IPS DF 6.9 (cell line): ENCODE measurements around the gene STARD8.

Experiments used
- DNase-seq: peaks from one replicate; pipeline ENCODE4 v3.0.0-alpha.2; 2013; ENCODE audit warnings: low read depth, low spot score
- H3K27ac ChIP-seq: one replicate; pipeline ENCODE4 v1.5.1; 2013; ENCODE audit warnings: low read length, control low read depth
- H3K27me3 ChIP-seq: 2 replicates; pipeline ENCODE4 v1.6.1; 2013; ENCODE audit warnings: mild to moderate bottlenecking, low read length; ENCODE audit not compliant: control insufficient read depth, insufficient read depth
- H3K36me3 ChIP-seq: 2 replicates; pipeline ENCODE4 v1.6.1; 2013; ENCODE audit warnings: low read length; ENCODE audit not compliant: control insufficient read depth, insufficient read depth
- H3K4me1 ChIP-seq: 2 replicates; pipeline ENCODE4 v1.6.1; 2013; ENCODE audit warnings: low read length; ENCODE audit not compliant: control insufficient read depth, insufficient read depth
- H3K4me3 ChIP-seq: 2 replicates; pipeline ENCODE4 v1.5.1; 2013; ENCODE audit warnings: mild to moderate bottlenecking, low read length
- H3K9me3 ChIP-seq: 2 replicates; pipeline ENCODE4 v1.6.1; 2013; ENCODE audit warnings: low read length, inconsistent platforms; ENCODE audit not compliant: control insufficient read depth, insufficient read depth
- WGBS: extraction: QIAGEN DNeasy Blood & Tissue Kit; methylation state at CpG from one replicate; pipeline ENCODE4 v1.1.7; 2013; ENCODE audit warnings: mixed read lengths, missing lambda C conversion rate; ENCODE audit not compliant: insufficient read length, insufficient coverage; 5-methylcytosine and 5-hydroxymethylcytosine counted together

STARD8 gene

GRCh38 chrX:68658530-68658929, 11.1 kb downstream of the STARD8 start:
- Histone ChIP-seq H3K4me3 (no peak overlapping the region), H3K4me1 (0 out of 2 replicates have a peak, but pooled peaks cover 2% of the 10 kb centered on the region), H3K36me3 (no peaks in the 10 kb centered on the region), H3K9me3 (no peaks in the 10 kb centered on the region), H3K27ac (no peak overlapping the region), H3K27me3 (no peaks in the 10 kb centered on the region)
- DNase-seq: no peak
- WGBS: no CpG with 5 or more reads among the region's 3 CpGs

GRCh38 chrX:68659385-68659784, 11.9 kb downstream of the STARD8 start:
- no peak overlapping the region for H3K4me3 ChIP-seq
- no peak overlapping the region for H3K27ac ChIP-seq
- DNase-seq: no peak
- WGBS: no CpG with 5 or more reads among the region's 5 CpGs
- H3K9me3 ChIP-seq: no peaks in the 10 kb centered on the region
- no peaks in the 10 kb centered on the region for H3K27me3 ChIP-seq
- H3K4me1 ChIP-seq: 0 out of 2 replicates have a peak, but pooled peaks cover 2% of the 10 kb centered on the region
- H3K36me3 ChIP-seq: no peaks in the 10 kb centered on the region

GRCh38 chrX:68659786-68660185, 12.3 kb downstream of the STARD8 start:
- Histone ChIP-seq H3K27ac (no peak overlapping the region), H3K4me1 (0 out of 2 replicates have a peak, but pooled peaks cover 2% of the 10 kb centered on the region), H3K36me3 (no peaks in the 10 kb centered on the region), H3K4me3 (no peak overlapping the region), H3K9me3 (no peaks in the 10 kb centered on the region), H3K27me3 (no peaks in the 10 kb centered on the region)
- no CpG with 5 or more reads among the region's 3 CpGs for WGBS
- DNase-seq: no peak

- H3K36me3 ChIP-seq: no peaks in the 10 kb centered on the region
- H3K27ac ChIP-seq: no peak overlapping the region
- no CpG with 5 or more reads among the region's 4 CpGs for whole genome bisulfite sequencing
- DNase-seq: no peak
- no peaks in the 10 kb centered on the region for H3K9me3 ChIP-seq
- H3K4me1 ChIP-seq: 0 out of 2 replicates have a peak, but pooled peaks cover 2% of the 10 kb centered on the region
- H3K4me3 ChIP-seq: no peak overlapping the region
- H3K27me3 ChIP-seq: no peaks in the 10 kb centered on the region
Observed at GRCh38 chrX:68660746-68661145, 13.3 kb downstream of the STARD8 start.

GRCh38 chrX:68665502-68665901, 18.0 kb downstream of the STARD8 start:
- no peak overlapping the region for H3K4me3 ChIP-seq
- no peaks in the 10 kb centered on the region for H3K27me3 ChIP-seq
- WGBS: no CpG with 5 or more reads among the region's 9 CpGs
- no peak overlapping the region for H3K27ac ChIP-seq
- H3K36me3 ChIP-seq: no peaks in the 10 kb centered on the region
- H3K4me1 ChIP-seq: no peaks in the 10 kb centered on the region
- no peaks in the 10 kb centered on the region for H3K9me3 ChIP-seq
- no peak for DNase-seq

GRCh38 chrX:68666580-68666979, 19.1 kb downstream of the STARD8 start:
- no CpG with 5 or more reads among the region's 5 CpGs for WGBS
- Histone ChIP-seq H3K36me3 (no peaks in the 10 kb centered on the region), H3K27ac (no peak overlapping the region), H3K9me3 (no peaks in the 10 kb centered on the region), H3K27me3 (no peaks in the 10 kb centered on the region), H3K4me1 (no peaks in the 10 kb centered on the region), H3K4me3 (no peak overlapping the region)
- no peak for DNase-seq

- WGBS: no CpG with 5 or more reads among the region's 10 CpGs
- no peak overlapping the region for H3K27ac ChIP-seq
- H3K36me3 ChIP-seq: no peaks in the 10 kb centered on the region
- no peaks in the 10 kb centered on the region for H3K9me3 ChIP-seq
- H3K4me3 ChIP-seq: no peak overlapping the region
- no peak for DNase-seq
- no peaks in the 10 kb centered on the region for H3K27me3 ChIP-seq
- peaks cover 1% of the 10 kb centered on the region; the same call in 1 of the 2 replicates for H3K4me1 ChIP-seq
Observed at GRCh38 chrX:68669094-68669860, 21.8 kb downstream of the STARD8 start.

- Histone ChIP-seq H3K27ac (no peak overlapping the region), H3K9me3 (no peaks in the 10 kb centered on the region), H3K36me3 (no peaks in the 10 kb centered on the region), H3K4me1 (peaks cover 1% of the 10 kb centered on the region; the same call in 1 of the 2 replicates), H3K27me3 (no peaks in the 10 kb centered on the region), H3K4me3 (no peak overlapping the region)
- WGBS: no CpG with 5 or more reads among the region's 3 CpGs
- DNase-seq: no peak
Observed at GRCh38 chrX:68669871-68670270, 22.4 kb downstream of the STARD8 start.

GRCh38 chrX:68671221-68671620, 23.8 kb downstream of the STARD8 start:
- Histone ChIP-seq H3K36me3 (no peaks in the 10 kb centered on the region), H3K27ac (no peak overlapping the region), H3K4me1 (peaks cover 1% of the 10 kb centered on the region; the same call in 1 of the 2 replicates), H3K27me3 (no peaks in the 10 kb centered on the region), H3K9me3 (no peaks in the 10 kb centered on the region), H3K4me3 (no peak overlapping the region)
- DNase-seq: no peak

GRCh38 chrX:68672581-68673318, 25.3 kb downstream of the STARD8 start:
- Histone ChIP-seq H3K36me3 (no peaks in the 10 kb centered on the region), H3K27ac (no peak overlapping the region), H3K9me3 (no peaks in the 10 kb centered on the region), H3K4me1 (peaks cover 1% of the 10 kb centered on the region; the same call in 1 of the 2 replicates), H3K27me3 (no peaks in the 10 kb centered on the region), H3K4me3 (no peak overlapping the region)
- no CpG with 5 or more reads among the region's 3 CpGs for WGBS
- no peak for DNase-seq
